AG10803 (cell line): Measurements from ENCODE around the gene DUS4L.
"Not testable (repeated sequence)": the region's sequence is repeated elsewhere in the genome, so short reads cannot be mapped to it uniquely, and the experiment has no call there.

Experiments used
- DNase-seq: peaks from one replicate; pipeline ENCODE4 v3.0.0; 2010; ENCODE audit warnings: low read depth
- H3K4me3 ChIP-seq: 2 replicates; pipeline ENCODE4 v1.5.1; 2011; ENCODE audit warnings: mild to moderate bottlenecking, low read length, control low read depth
- TF ChIP-seq, protein P1 (sequence below): conservative IDR thresholded peaks from 2 replicates; pipeline ENCODE4 v1.5.1; 2011; ENCODE audit warnings: mild to moderate bottlenecking, low read length, control low read depth, inconsistent platforms

Gene DUS4L, protein sequence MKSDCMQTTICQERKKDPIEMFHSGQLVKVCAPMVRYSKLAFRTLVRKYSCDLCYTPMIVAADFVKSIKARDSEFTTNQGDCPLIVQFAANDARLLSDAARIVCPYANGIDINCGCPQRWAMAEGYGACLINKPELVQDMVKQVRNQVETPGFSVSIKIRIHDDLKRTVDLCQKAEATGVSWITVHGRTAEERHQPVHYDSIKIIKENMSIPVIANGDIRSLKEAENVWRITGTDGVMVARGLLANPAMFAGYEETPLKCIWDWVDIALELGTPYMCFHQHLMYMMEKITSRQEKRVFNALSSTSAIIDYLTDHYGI

DNA sequence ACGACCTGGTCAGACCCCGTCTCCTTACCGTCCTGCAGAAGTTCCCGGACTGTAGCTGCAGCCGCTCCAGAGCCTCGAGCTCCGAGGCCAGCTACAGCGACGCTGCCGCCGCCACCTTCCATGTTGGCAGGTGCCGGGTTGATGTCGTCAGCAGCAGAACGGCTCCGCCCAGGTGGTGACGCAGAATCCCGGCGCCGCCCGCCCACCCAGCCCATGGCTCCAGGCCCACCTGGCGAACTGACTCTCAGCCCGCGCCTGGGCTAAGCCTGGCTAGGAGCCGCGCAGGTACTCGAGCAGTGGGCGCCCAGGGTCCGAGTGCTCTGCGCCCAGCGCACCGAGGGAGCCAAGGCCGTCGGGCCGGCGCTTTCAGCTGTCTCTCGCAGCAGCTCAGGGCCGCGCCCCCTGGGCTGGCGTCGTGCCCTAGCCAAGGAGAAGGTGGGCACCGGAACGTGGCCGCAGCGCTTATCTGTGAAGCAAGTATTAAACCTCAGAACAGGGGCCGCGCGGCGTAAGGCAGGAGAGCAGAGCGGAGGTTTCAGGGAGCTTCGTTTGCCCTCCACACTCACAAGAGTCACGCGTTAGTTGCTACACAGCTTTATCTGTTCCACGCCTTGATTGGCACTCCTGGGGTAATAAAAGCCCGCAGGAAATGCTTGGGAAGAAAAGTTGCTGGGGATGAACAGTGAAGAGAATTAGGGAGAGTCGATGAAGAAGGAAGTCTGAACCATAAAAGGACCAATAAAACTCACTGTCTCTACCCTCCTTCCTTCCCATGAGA is at the start of gene DUS4L, which contains the start of gene COG5:
Gene DUS4L (plus strand): TSS at position 197 of the 778 bp plus-strand sequence. CDS start 3,100 bp downstream, outside the sequence.
Gene COG5 (minus strand): TSS at position 146 of the 778 bp plus-strand sequence. CDS start 24 bp downstream, at position 122.
- TF ChIP-seq, protein P1, sequence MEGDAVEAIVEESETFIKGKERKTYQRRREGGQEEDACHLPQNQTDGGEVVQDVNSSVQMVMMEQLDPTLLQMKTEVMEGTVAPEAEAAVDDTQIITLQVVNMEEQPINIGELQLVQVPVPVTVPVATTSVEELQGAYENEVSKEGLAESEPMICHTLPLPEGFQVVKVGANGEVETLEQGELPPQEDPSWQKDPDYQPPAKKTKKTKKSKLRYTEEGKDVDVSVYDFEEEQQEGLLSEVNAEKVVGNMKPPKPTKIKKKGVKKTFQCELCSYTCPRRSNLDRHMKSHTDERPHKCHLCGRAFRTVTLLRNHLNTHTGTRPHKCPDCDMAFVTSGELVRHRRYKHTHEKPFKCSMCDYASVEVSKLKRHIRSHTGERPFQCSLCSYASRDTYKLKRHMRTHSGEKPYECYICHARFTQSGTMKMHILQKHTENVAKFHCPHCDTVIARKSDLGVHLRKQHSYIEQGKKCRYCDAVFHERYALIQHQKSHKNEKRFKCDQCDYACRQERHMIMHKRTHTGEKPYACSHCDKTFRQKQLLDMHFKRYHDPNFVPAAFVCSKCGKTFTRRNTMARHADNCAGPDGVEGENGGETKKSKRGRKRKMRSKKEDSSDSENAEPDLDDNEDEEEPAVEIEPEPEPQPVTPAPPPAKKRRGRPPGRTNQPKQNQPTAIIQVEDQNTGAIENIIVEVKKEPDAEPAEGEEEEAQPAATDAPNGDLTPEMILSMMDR, result no peak
- peak within 1 kb of the TSS; percentile 95 for H3K4me3 ChIP-seq
- DNase-seq, result peak; percentile 74

DNA sequence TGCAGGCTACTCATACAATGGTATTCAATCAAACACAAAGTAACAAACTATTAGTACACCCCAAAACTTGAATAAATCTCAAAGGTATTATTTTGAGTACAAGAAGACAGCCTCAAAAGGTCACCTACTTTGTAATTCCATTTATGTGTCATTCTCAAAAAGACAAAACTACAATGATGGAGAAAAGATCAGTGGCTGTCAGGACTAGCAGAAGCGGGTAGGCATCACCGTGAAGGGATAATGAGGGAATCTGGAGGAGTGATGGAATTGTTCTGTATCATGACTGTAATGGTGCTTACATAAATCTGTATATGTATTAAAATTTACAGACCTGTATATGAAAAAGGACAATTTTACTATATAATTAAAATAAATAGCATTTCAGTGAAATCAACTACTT is 37.1 kb upstream of the DUS4L start:
- no peak overlapping the region for H3K4me3 ChIP-seq
- TF ChIP-seq, protein P1, result no peak
- no peak for DNase-seq

DNA sequence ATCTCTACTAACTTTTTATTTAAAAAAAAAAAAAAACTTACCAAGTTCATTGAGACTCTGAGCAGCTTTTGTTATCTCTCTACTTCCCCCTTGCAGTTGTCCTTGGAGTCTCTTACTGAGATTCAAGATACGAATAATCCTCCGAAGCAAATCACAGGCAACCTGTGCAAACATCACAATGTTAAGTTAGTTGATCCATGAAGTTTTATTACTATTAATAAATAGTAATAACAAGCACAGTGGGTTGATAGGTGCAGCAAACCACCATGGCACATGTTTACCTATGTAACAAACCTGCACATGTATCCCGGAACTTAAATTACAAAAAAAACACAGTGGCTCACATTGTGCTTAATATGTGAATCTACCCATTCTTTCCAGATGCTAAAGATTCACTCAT is 36.6 kb upstream of the DUS4L start:
- H3K4me3 ChIP-seq, result no peak overlapping the region
- TF ChIP-seq, protein P1, result no peak
- no peak for DNase-seq

DNA sequence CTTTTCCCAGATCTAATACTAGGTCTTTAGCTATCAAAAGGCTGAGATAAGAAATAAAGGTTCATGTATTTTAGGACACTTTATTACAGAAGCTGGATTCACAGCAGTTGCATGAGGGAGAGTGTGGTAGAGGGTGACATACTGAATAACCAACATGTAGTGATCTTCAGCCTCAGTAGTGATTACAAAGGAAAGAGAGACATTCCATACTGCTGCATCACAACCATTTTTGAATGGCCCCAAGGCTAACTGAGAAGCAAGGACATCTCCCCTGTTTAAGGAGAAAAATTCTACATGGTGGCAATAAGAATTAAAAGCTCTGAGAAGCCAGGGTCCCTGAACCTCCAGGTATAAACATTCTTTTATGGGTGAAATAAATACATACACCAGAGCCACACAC is 35.3 kb upstream of the DUS4L start:
- DNase-seq, result peak; percentile 73
- no peak overlapping the region for H3K4me3 ChIP-seq
- TF ChIP-seq, protein P1, result no peak

DNA sequence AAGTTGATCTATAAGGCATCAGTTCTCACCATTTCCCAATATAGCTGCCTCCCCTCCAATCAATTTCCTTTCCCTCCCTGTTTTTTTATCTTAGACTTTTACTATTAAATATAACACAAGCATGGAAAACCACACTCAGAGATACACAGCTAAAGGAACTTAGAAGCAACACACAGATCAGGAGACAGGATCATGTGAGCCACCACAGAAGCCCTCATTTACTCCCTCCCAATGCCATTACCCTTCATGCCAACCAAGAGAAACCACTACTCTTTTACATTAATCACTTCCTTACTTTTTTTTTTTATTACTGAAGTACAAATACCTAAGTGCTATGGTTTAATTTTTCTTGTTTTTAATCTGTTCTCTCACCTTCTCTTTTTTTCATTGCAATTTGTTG is 33.0 kb upstream of the DUS4L start:
- DNase-seq, result no peak
- no peak overlapping the region for H3K4me3 ChIP-seq
- TF ChIP-seq, protein P1, result no peak

DNA sequence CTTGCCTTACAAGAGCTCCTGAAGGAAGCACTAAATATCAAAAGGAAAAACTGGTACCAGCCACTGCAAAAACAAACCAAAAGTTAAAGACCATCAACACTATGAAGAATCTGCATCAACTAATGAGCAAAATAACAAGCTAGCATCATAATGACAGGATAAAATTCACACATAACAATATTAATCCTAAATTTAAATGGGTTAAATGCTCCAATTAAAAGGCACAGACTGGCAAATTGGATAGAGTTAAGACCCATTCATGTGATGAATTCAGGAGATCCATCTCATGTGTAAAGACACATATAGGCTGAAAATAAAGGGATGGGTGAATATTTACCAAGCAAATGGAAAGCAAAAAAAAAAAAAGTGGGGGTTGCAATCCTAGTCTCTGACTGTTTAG is 29.6 kb upstream of the DUS4L start:
- TF ChIP-seq, protein P1, result no peak
- DNase-seq, result no peak

DNA sequence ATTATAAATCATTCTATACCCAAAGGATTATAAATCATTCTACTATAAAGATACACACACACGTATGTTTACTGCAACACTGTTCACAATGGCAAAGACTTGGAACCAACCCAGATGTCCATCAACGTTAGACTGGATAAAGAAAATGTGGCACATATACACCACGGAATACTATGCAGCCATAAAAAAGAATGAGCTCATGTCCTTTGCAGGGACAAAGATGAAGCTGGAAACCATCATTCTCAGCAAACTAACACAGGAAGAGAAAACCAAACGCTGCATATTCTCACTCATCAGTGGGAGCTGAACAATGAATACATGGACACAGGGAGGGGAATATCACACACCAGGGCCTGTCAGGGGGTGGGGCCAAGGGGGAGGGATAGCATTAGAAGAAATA is 26.5 kb upstream of the DUS4L start:
- not testable (repeated sequence) for DNase-seq, H3K4me3 ChIP-seq

More for the DNA sequence above, 29.6 kb upstream of the DUS4L start:
- H3K4me3 ChIP-seq, result no peak overlapping the region
